ENCODE measurements around the gene GCNA. TPM values are rescaled to one million over a fixed set of nuclear protein-coding genes. Genes with fewer than 3 reads are reported as not detected.

GCNA gene
- total and polyA plus RNA-seq, 2 of the 13 experiments (the other 11 are each of a cell fraction or from before 2014, with no cell fraction given) = 0.38 to 0.66 TPM

DNA sequence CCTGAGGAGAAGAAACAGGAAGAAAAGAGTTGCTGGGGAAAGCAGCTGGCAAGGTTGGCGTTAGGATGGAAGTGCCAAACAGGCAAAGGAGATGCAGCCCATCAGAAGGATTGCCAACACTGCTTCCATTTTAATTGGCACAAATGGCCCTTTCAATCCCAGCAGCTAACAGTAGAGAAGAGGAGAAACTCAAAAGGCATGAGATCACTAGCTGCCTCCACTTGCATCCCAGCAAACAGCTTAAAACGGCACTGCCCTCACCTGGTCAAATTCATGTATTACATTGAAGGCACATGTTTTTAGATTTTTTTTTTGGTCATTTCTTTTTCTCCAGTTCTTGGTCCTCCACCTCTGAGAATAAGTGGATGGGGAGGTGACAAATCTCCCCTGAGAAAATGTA is 74.2 kb downstream of the GCNA start:
- 0 out of 5 replicates have a peak, but pooled peaks cover 0 to 3% of the 10 kb centered on the region in 2 experiments for H3K27me3 ChIP-seq (ENCODE audit: control insufficient read depth in 1 of 2, insufficient read depth in 2 of 2, low read length in 2 of 2)
- no peak overlapping the region for H2AFZ ChIP-seq (ENCODE audit: low read length)
- no peak overlapping the region for H3K9ac ChIP-seq (ENCODE audit: insufficient read depth, low read depth, low read length)
- FAIRE-seq (peak; percentile 98), DNase-seq (ENCODE audit: low spot score) (peak; percentile 31), ATAC-seq (peak; percentile 58; the same call in 2 of the 3 replicates)
- no peak overlapping the region for H3K27ac ChIP-seq (ENCODE audit: extremely low read length, insufficient read depth, low read length)
- CTCF ChIA-PET (ENCODE audit: low intra/inter-chr PET ratio, low total read pairs) = interaction anchor here (1.0 to 1.7 kb wide), 2 partner anchors 35 to 89 kb away, joined by 3 to 6 read pairs; no protein-coding TSS in a partner anchor
- no peak overlapping the region for H3K4me3 ChIP-seq (replicated peaks in 1 of 3; ENCODE audit: insufficient read depth in 1 of 3, low read depth in 2 of 3, low read length in 3 of 3)
- no CpG with 5 or more reads among the region's 2 CpGs for WGBS (ENCODE audit: low lambda C conversion rate)
- H3K4me1 ChIP-seq (ENCODE audit: insufficient read depth, low read length) = no peaks in the 10 kb centered on the region
- in situ Hi-C loops (cut with HindIII; ENCODE audit: extremely low pct_ligation_motif_present, low pct_unique_long_range_greater_than_20kb) = no loop called here
- H3K9me3 ChIP-seq (ENCODE audit: low read length) = no peaks in the 10 kb centered on the region
- BruUV-seq (replicated peaks) = no TSS peak
- H4K20me1 ChIP-seq (ENCODE audit: insufficient read depth, low read length) = no peaks in the 10 kb centered on the region
- POLR2A ChIA-PET = no interaction called here
- H3K36me3 ChIP-seq (replicated peaks in 1 of 2; ENCODE audit: control insufficient read depth in 1 of 2, insufficient read depth in 2 of 2, low read length in 2 of 2) = no peaks in the 10 kb centered on the region
- intact Hi-C loops (cut with micrococcal nuclease; ENCODE audit: unreplicated experiment) = loop anchor here (5.0 kb wide), 1 partner anchor 80 kb away; no protein-coding TSS in a partner anchor
- H3K4me2 ChIP-seq (ENCODE audit: low read depth, low read length) = no peak overlapping the region
- H3K79me2 ChIP-seq (ENCODE audit: insufficient read depth, low read length) = no peaks in the 10 kb centered on the region
- TF ChIP-seq HOXD1 (CRISPR knock-in tag; IDR thresholded peaks at IDR 0.05) = no peak
- TF ChIP-seq SALL2 (CRISPR knock-in tag; IDR thresholded peaks at IDR 0.05) = no peak
- TF ChIP-seq STAG1 (CRISPR knock-in tag; IDR thresholded peaks at IDR 0.05) = peak; percentile 80
- TF ChIP-seq ZNF282 (IDR thresholded peaks at IDR 0.05; ENCODE audit: partially characterized antibody) = no peak
- TF ChIP-seq, protein P1, sequence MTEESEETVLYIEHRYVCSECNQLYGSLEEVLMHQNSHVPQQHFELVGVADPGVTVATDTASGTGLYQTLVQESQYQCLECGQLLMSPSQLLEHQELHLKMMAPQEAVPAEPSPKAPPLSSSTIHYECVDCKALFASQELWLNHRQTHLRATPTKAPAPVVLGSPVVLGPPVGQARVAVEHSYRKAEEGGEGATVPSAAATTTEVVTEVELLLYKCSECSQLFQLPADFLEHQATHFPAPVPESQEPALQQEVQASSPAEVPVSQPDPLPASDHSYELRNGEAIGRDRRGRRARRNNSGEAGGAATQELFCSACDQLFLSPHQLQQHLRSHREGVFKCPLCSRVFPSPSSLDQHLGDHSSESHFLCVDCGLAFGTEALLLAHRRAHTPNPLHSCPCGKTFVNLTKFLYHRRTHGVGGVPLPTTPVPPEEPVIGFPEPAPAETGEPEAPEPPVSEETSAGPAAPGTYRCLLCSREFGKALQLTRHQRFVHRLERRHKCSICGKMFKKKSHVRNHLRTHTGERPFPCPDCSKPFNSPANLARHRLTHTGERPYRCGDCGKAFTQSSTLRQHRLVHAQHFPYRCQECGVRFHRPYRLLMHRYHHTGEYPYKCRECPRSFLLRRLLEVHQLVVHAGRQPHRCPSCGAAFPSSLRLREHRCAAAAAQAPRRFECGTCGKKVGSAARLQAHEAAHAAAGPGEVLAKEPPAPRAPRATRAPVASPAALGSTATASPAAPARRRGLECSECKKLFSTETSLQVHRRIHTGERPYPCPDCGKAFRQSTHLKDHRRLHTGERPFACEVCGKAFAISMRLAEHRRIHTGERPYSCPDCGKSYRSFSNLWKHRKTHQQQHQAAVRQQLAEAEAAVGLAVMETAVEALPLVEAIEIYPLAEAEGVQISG (CRISPR knock-in tag; IDR thresholded peaks at IDR 0.05) = no peak
- no peak for TF ChIP-seq ARNT2 (CRISPR knock-in tag; IDR thresholded peaks at IDR 0.05; ENCODE audit: low read depth)
- TF ChIP-seq, protein P2, sequence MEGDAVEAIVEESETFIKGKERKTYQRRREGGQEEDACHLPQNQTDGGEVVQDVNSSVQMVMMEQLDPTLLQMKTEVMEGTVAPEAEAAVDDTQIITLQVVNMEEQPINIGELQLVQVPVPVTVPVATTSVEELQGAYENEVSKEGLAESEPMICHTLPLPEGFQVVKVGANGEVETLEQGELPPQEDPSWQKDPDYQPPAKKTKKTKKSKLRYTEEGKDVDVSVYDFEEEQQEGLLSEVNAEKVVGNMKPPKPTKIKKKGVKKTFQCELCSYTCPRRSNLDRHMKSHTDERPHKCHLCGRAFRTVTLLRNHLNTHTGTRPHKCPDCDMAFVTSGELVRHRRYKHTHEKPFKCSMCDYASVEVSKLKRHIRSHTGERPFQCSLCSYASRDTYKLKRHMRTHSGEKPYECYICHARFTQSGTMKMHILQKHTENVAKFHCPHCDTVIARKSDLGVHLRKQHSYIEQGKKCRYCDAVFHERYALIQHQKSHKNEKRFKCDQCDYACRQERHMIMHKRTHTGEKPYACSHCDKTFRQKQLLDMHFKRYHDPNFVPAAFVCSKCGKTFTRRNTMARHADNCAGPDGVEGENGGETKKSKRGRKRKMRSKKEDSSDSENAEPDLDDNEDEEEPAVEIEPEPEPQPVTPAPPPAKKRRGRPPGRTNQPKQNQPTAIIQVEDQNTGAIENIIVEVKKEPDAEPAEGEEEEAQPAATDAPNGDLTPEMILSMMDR (CRISPR knock-in tag; IDR thresholded peaks at IDR 0.05) = peak; percentile 71
- no peak for TF ChIP-seq SMARCE1 (IDR thresholded peaks at IDR 0.05; ENCODE audit: borderline replicate concordance)
- no peak for TF ChIP-seq CREM (IDR thresholded peaks at IDR 0.05)
- TF ChIP-seq CREM (CRISPR knock-in tag; IDR thresholded peaks at IDR 0.05) = no peak
- TF ChIP-seq ATAD3A (CRISPR knock-in tag; IDR thresholded peaks at IDR 0.05) = no peak
- no peak for TF ChIP-seq ZNF33A (CRISPR knock-in tag; IDR thresholded peaks at IDR 0.05; ENCODE audit: borderline replicate concordance)
- TF ChIP-seq, protein P3, sequence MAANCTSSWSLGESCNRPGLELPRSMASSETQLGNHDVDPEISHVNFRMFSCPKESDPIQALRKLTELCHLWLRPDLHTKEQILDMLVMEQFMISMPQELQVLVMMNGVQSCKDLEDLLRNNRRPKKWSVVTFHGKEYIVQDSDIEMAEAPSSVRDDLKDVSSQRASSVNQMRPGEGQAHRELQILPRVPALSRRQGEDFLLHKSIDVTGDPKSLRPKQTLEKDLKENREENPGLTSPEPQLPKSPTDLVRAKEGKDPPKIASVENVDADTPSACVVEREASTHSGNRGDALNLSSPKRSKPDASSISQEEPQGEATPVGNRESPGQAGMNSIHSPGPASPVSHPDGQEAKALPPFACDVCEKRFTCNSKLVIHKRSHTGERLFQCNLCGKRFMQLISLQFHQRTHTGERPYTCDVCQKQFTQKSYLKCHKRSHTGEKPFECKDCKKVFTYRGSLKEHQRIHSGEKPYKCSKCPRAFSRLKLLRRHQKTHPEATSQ (CRISPR knock-in tag; IDR thresholded peaks at IDR 0.05; ENCODE audit: borderline replicate concordance) = no peak
- TF ChIP-seq, protein P4, sequence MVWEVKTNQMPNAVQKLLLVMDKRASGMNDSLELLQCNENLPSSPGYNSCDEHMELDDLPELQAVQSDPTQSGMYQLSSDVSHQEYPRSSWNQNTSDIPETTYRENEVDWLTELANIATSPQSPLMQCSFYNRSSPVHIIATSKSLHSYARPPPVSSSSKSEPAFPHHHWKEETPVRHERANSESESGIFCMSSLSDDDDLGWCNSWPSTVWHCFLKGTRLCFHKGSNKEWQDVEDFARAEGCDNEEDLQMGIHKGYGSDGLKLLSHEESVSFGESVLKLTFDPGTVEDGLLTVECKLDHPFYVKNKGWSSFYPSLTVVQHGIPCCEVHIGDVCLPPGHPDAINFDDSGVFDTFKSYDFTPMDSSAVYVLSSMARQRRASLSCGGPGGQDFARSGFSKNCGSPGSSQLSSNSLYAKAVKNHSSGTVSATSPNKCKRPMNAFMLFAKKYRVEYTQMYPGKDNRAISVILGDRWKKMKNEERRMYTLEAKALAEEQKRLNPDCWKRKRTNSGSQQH (CRISPR knock-in tag; IDR thresholded peaks at IDR 0.05; ENCODE audit: low read depth) = no peak
- TF ChIP-seq, protein P5, sequence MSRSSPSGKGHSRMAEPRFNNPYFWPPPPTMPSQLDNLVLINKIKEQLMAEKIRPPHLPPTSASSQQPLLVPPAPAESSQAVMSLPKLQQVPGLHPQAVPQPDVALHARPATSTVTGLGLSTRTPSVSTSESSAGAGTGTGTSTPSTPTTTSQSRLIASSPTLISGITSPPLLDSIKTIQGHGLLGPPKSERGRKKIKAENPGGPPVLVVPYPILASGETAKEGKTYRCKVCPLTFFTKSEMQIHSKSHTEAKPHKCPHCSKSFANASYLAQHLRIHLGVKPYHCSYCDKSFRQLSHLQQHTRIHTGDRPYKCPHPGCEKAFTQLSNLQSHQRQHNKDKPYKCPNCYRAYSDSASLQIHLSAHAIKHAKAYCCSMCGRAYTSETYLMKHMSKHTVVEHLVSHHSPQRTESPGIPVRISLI (CRISPR knock-in tag; IDR thresholded peaks at IDR 0.05; ENCODE audit: borderline replicate concordance) = no peak; the same call in 1 of the 2 replicates
- no peak for TF ChIP-seq DR1 (CRISPR knock-in tag; IDR thresholded peaks at IDR 0.05)
- TF ChIP-seq PAWR (CRISPR knock-in tag; IDR thresholded peaks at IDR 0.05; ENCODE audit: borderline replicate concordance) = no peak
